ENCODE measurements around the gene NOS1AP.

The NOS1AP gene

DNA sequence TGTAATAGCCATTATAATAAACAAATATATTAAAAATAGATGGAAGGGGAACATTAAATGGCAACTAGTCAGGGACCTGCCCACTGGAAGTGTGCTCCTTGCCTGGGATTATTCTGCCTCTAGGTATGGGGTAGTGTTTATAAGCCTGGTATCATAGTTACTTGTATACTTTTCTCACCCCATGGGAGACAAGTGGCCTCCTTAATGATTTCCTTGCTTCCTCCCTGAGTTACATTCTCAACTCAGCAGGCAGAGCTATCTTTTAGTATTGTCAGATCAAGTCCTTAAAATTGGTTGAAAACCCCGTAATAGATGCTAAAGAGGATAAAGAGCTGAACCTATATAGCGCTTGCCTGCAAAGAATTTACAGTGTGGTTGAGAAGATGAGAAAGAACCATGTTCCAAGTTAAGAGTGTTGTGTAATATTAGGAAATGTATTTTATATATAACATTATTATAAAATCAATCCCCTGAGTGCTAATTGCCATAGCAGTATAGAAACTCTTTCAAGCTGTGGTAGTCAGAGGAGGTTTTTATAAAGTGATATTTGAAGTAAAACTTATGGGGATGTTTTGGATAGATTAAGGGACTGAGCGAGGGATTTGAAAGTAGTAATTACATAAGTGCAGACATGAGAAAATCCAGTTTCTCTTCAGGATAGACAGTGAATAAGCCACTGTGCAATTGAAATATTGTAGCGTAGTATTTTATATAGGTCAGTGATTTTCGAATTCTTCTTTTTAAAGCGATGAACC, 200.7 kb downstream of the NOS1AP start:
- DNase-seq = no peak

DNA sequence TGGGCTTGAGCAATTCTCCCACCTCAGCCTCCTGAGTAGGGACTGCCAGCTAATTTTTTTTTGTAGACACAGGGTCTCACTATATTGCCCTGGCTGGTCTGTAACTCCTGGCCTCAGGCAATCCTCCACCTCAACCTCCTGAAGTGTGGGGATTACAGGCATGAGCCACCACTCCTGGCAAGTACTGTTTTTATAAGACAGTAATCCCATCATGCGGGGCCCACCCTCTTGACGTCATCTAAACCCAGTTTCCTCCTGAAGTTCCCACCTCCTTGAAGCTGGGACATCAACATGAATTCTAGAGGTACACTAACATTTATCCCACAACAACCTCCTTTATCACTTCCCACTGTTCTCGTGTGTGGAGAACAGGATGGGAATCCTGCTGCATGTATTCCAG, 202.5 kb downstream of the NOS1AP start:
- DNase-seq = no peak

DNA sequence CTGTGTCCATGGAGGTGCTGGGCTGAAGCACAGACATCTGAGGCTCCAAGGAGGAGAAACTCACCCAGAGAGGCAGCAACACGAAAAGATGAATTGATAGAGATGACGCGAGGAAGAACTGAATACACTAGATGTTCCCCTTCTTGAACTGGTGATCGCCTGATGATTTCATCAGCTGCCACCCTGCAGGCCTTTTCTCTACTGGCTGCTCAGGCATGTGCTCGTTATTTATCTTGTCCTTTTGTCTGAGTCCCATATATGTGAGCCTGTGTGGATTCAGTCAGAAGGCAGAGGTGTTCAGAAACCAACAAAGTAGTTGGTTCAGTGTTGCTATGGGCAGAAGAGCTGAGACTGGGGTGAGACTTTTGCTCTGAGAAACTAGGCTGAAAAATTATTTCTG, 202.9 kb downstream of the NOS1AP start:
- DNase-seq = no peak

- no peak for DNase-seq
These were observed 206.2 kb downstream of the NOS1AP start for GRCh38 chr1:162275622-162276175.

DNA sequence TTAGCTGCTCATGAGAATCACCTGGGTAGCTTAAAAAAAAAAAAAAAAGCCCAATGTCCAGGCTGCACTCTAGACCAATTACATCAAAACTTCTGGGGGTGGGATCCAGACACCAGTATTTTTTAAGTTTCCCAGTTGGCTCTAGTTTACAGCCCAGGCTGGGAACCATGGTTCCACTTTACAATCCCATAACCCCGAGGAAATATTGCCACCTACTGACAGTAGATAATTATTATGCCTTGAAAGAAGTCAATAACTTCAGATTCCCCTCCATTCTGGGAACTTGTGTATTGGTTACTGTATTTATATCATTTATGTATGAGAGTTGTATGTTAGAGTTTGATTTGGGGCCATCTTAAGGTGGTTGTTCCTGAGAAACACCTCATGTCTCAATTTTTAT, 207.0 kb downstream of the NOS1AP start:
- DNase-seq = no peak

GRCh38 chr1:162279136-162279498, 209.6 kb downstream of the NOS1AP start:
- DNase-seq = no peak

DNA sequence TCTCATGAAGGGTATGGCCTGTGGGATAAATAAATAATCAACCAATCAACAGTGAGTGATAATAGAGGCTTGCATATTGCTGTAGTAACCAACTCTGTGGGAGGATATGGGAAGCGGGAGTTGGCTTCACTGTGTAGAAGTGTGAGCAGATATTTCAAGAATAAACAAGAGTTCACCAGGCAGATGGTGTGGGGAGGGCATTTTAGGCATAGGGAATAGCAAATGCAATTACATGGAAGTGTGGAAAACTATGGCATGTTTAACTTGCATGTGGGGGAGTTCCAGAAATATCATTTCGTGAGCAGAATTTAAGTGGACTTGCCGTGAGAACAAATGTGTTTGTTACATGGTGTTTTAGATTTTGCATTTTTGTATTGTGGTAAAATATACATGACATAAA, 211.9 kb downstream of the NOS1AP start:
- no peak for DNase-seq

DNA sequence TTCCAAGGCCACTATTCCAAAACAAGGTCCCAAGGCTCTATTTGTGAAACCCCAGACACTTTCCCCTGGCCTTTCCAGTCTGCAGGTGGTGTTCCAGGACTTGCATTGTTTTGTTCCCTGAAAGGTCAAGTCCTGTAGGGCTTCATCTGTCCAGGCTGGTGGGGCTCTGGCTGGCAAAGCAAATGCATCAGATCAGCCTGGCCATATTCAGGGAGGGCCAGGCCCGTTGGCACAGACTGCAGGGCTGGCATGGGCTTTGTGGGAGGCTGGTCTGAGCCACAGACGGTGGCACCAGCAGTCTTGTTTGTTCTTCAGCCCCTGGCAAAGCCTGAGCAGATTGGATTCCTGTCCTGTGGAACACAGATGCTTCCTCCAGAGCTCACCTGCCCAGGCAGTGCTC, 214.2 kb downstream of the NOS1AP start:
- DNase-seq = no peak

DNA sequence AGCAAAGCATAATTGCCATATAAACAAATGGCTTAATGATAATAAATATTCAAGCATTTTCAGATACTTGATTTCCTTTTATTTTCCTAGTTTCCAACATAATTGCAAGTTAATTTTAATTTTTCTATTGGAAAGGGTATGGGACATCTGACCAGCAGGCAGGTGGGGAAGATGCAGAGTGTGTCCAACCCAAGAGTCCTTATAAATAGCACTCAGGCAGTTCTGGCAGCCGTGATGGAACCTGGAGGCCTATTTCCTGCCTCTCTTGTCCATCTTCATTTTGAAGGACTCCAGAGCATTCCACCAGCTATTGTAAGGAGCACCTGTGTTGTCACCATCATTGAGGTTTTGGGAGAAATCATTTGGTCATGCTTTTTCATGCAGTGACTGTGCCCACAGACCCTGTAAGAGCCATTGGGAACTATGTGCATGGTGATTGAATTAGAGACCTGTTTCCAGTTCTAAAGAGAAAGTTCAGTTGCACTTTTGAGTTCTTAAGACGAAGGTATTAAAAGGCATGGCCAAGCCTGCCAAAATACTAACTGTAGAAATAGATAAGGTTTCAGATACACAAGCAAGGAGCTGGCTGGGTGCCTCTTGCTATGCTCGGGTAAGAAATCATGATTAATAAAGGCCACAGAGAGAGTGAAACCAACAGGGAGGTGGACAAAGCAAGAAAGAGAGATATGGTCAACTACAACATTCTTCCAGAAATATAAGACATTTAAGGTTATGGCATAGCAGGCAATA, 214.9 kb downstream of the NOS1AP start:
- no peak for DNase-seq

DNA sequence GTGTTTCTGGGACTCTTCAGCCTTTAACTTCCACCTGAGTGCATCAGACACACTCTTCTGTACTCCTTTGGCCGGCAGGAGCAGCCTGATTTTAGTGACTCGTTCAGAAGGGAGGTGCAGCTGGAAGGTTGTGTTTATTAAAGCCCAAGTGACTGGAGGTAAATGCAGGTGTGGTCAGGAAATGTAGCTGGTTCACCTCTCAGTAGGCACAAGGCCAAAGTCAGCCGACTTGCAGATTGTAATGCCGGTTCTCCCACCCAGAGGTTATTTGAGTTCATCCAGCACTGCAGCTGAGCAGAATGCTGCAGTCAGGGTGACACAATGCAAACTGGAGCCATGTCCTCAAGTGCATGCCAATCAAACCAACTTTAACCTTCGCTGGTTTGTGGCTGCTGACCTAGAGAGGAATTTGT, 215.7 kb downstream of the NOS1AP start:
- no peak for DNase-seq

DNA sequence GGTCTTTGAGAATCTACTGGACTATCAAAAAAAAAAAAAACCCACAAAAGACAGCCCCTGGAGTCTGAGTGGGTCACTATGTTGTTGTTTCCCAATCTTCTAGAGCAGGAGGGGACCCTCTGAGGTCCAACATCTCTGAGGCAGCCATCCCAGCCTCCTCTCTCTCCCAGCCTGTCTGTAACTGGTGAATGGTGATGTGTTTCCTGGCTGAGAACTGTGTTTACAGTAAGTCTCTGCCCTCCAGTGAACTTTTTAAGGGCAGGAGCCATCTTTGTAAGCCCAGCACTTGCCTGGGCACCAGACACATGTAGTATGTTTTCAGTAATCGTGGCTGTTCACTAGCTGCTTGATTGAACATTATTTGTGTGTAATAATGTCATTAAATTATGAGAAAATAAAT, 221.5 kb downstream of the NOS1AP start:
- no peak for DNase-seq

DNA sequence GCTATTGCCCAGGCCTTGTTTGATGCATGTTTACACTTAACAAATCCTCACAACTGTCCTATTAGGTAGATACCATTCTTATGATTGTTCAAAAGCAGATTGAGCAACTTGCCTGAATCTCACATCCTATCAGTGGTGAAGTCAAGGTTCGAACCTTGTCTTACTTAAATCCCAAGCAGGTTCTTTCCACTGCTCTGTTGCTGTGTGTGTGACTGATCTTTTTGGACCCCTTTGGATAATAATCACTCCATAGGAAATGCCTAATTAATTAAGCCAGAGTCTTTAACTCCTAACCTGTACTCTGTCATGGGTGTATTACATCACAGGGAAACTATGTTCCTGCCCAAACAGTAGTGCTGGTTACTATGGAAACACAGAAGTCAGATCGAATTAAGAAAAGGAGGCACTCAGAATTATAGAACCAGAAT, 222.9 kb downstream of the NOS1AP start:
- DNase-seq = no peak

DNA sequence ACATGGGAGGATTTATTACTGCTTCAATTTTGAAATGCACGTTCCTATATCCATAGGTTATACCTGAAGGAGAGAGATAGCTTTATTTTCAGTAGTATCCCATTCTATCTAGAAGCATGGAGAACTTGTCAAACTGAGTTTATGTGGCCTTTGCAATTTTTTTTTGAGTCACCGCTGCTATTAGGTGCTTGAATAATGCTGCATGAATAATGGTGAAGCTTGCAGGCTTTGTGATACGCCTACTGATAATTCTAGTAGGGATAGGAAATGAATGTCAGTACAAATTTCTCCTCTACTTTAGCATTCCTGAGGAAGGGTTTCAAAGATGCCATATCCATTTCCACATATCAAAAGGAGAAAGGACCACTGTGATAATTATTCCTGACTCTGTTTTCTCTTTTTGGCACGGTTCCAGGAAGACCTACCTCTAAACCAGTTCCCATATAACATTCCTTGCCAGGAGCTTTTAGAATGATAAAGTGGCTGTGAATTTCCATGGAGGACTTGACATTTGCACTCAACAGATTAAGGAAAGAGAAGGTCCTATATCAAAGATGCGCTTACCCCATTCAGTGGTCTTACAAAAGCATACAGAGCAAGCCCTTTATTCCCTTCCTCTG, 223.7 kb downstream of the NOS1AP start:
- no peak for DNase-seq

GRCh38 chr1:162294015-162294414, 224.5 kb downstream of the NOS1AP start:
- no peak for DNase-seq

DNA sequence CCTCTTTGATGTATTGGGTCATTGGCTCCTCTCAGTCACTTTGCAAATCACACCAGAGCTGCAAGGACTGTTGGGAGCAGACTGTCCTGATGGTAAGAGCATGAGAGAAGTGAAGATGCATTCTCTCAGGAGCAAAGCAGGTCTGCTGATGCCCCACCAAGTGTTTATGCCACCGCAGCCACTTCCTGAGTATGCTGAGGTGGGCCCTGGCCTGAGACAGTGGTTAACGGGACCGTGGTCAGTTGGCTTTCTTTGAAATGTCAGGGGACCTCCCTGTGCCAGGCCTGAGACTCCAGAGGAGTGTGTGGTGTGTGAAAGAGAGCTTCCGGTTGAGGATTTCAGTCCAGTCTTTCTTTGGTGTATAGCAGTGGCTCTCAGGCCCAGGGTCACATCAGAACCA, 227.7 kb downstream of the NOS1AP start:
- DNase-seq = no peak

DNA sequence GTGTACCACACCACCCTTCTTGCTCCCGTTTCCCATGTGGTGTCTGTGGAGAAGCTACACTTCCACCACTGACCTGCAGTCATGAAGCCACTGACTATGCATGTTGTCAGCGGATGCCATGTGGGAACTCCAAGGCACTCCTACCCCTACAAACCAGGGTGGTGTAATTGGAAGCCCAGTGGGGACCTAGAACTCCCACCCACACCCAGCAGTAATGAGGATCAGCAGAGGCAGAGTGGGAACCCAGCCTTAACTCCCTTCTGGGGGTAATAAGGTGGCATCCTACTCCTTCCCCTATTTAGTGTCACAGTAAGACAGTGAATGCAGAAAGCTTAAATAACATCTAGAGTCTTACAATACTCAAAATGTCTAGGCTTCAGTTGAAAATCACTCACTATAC, 228.8 kb downstream of the NOS1AP start:
- DNase-seq = no peak

DNA sequence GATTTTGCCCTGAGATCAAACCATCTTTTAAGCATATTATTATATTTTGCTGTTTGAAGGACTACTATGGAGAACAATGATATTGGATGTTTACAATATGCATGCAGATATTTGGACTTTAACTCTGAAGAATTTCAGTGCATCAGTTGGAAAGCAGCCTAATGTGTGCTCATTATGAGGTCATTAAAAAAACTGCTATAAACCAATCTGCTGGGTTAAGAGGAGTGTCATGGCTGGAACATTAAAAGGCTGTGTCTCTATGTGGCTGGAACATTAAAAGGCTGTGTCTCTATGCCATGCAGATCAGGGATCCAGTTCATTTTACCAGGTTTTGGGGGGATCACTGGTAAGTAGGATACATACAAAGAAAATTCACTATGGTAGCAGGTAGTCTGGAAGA, 229.5 kb downstream of the NOS1AP start:
- DNase-seq = no peak

DNA sequence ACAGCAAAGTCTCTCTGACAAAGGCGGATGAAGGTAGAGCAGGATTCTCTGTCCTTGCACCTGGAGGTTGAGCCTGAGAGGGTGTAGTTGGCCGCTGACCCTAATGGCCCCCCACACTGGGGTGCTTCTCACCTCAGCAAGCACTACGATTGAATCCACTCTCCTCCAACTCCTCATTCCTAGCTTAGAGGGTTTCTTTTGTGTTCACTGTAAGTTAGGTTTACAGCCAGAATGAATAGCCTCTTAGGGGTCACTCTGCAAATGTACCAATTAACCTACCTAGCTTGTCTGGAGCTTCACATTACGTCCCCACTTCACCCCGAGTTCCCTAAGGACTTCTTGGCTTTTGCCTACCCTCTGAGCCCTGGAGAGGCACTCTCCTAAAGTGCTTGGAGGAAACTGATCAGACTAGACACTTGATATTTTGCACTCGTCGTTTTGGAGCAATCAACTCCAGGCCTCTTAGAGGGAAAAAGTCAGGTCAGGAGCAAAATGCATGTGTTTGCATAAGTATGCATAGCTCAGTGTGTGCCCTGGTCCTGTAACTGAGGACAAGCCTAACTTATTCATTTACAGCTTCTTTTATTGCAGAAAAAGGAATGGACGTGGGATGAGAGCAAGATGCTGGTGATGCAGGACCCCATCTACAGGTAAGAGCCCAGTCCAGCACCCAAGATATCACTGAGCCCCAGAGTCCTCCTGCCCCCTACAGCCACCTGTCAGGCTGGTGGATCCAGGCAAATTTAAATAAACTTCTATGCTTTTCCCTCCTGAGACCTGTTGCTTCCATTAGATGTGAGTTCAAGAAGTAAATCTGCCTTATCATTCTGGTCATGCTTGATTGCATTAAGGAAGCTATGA, 230.8 kb downstream of the NOS1AP start:
- DNase-seq = no peak

GRCh38 chr1:162301696-162302095, 232.2 kb downstream of the NOS1AP start:
- no peak for DNase-seq

DNA sequence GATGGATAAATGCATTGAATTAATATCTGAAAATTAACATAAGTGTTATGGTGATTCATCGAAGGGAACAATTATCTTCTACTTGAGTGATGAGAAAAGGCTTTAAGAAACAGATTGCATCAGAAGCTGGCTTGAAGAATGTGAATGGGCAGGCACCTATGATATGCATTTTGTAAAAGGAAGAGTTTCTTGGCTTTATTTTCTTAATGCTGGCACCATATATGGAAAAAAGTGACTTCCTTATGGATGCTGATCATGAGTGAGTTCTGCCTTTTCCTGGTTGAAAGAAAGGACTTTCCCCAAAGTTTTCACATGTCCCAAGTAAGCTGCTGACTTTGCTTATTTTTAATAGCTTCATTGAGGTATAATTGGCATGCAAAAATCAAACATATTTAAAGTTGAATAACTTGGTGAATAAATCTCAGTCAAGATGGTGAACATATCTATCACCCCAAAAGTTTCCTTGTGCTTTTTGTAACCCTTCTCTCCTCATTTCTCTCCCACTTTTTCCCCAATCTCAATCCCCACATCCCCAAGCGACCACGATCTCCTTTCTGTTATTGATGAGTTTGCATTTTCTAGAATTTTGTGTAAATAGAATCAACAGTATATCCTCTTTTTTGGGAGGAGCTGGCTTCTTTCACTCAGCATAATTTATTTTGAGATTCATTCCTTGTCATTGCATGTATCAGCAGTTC, 233.0 kb downstream of the NOS1AP start:
- DNase-seq = no peak

GRCh38 chr1:162303004-162303344, 233.5 kb downstream of the NOS1AP start:
- no peak for DNase-seq

- no peak for DNase-seq
These were observed 235.2 kb downstream of the NOS1AP start for GRCh38 chr1:162304736-162305135.
